ENCODE results near the gene UGT1A5.

- TF ChIP-seq, protein P1, sequence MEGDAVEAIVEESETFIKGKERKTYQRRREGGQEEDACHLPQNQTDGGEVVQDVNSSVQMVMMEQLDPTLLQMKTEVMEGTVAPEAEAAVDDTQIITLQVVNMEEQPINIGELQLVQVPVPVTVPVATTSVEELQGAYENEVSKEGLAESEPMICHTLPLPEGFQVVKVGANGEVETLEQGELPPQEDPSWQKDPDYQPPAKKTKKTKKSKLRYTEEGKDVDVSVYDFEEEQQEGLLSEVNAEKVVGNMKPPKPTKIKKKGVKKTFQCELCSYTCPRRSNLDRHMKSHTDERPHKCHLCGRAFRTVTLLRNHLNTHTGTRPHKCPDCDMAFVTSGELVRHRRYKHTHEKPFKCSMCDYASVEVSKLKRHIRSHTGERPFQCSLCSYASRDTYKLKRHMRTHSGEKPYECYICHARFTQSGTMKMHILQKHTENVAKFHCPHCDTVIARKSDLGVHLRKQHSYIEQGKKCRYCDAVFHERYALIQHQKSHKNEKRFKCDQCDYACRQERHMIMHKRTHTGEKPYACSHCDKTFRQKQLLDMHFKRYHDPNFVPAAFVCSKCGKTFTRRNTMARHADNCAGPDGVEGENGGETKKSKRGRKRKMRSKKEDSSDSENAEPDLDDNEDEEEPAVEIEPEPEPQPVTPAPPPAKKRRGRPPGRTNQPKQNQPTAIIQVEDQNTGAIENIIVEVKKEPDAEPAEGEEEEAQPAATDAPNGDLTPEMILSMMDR (IDR thresholded peaks at IDR 0.05; ENCODE audit: insufficient read depth, low read length, poor library complexity, severe bottlenecking), result no peak
- no peak for TF ChIP-seq EZH2phosphoT487 (conservative IDR thresholded peaks at IDR 0.05; ENCODE audit: low read length)
Measured at GRCh38 chr2:233792720-233793119, 80.0 kb downstream of the UGT1A5 start.

Data from SU-DHL-6 (cell line).